GM10266 (cell line): ENCODE measurements around the gene ZNHIT2.
A peak's percentile ranks its signal among the peaks of the same experiment; 100 is the strongest.

ENCODE experiments used
- DNase-seq: peaks from one replicate; pipeline ENCODE4 v3.0.0; 2012; ENCODE audit errors: extremely low spot score
- CTCF ChIP-seq: IDR thresholded peaks from 2 replicates; pipeline ENCODE4 v1.5.1; 2012; ENCODE audit warnings: mild to moderate bottlenecking, low read depth; ENCODE audit not compliant: control insufficient read depth, insufficient read depth; ENCODE audit errors: missing control alignments

Gene ZNHIT2

GRCh38 chr11:65116370-65117205 lies 913 bp downstream of the ZNHIT2 start:
- no peak for DNase-seq
- no peak for TF ChIP-seq CTCF

GRCh38 chr11:65115361-65116082 lies 2.0 kb downstream of the ZNHIT2 start:
- TF ChIP-seq CTCF: no peak
- no peak for DNase-seq

- no peak for DNase-seq
- no peak for TF ChIP-seq CTCF
Measured at GRCh38 chr11:65114538-65115171, 2.8 kb downstream of the ZNHIT2 start.

GRCh38 chr11:65113839-65114238 lies 3.7 kb downstream of the ZNHIT2 start:
- TF ChIP-seq CTCF: no peak
- no peak for DNase-seq

- no peak for TF ChIP-seq CTCF
- DNase-seq: no peak
Measured at GRCh38 chr11:65113361-65113756, 4.1 kb downstream of the ZNHIT2 start.

- TF ChIP-seq CTCF: peak; percentile 98
- peak; percentile 83 for DNase-seq
Measured at GRCh38 chr11:65112546-65113360, 4.7 kb downstream of the ZNHIT2 start.
